GM21825 (cell line): ENCODE measurements around the gene TANC2.

Experiments
- ATAC-seq: cut with Tn5 transposase; IDR thresholded peaks from one replicate; pipeline ENCODE4 v1.9.1; 2021; ENCODE audit warnings: mild to moderate bottlenecking, moderate library complexity; ENCODE audit not compliant: unreplicated experiment

The TANC2 gene

DNA sequence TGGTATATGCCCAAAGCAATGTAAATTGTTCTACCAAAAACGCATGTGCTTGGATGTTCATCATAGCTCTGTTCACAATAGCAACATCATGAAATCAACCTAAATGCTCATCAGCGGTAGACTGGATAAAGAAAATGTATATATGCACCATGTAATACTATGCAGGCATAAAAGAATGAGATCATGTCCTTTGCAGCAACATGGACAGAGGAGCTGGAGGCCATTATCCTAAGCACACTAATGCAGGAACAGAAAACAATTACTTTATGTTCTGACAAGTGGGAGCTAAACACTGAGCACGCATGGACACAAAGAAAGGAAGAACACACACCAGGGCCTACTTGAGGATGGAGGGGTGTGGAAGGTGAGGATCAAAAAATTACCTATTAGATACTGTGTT lies 33.7 kb downstream of the TANC2 start:
- no peak for ATAC-seq

DNA sequence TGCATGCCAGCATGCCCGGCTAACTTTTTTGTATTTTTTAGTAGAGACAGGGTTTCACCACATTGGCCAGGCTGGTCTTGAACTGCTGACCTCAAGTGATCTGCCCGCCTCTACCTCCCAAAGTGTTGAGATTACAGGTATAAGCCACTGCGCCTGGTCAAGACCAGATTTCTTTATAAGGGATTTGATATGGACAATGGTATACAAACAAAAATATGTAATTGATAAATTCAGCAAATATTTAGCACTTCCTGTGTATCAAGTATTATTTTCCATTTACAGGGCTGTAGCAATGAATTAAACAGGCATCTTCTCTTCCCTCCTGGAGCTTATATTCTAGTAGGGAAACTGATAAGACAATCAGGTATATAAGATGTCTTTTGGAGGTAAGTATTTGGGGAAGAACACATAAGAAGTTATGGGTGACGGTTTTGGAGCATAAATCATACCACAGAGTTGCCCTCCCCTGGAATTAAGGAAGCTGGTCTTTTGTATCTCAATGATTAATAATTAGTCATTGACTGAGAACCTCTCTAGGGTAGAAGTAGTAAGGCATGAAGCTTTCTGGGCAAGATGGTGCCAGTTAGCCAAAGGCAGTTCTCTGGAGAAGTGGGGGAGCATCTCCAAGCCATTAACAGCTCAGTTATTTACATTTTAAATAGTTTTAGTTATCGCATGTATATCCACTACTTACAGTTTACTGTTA lies 35.8 kb downstream of the TANC2 start:
- no peak for ATAC-seq

DNA sequence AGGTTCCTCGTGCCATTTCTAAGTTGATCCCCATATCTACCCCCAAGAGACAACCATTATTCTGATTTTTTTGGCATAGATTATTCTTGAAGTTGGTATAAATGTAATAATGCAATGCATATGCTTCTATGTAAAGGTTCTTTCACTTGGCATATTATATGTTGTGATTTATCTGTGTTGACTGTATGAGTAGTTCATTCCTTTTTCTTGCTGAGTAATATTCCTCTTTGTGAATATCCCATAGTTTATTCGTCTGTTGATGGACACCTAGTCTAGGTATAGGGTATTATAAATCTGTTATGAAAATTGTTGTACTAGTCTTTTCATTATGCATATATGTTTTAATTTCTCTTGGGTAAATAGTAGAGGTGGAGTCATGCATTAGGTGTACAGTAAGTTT lies 36.6 kb downstream of the TANC2 start:
- ATAC-seq, result no peak

DNA sequence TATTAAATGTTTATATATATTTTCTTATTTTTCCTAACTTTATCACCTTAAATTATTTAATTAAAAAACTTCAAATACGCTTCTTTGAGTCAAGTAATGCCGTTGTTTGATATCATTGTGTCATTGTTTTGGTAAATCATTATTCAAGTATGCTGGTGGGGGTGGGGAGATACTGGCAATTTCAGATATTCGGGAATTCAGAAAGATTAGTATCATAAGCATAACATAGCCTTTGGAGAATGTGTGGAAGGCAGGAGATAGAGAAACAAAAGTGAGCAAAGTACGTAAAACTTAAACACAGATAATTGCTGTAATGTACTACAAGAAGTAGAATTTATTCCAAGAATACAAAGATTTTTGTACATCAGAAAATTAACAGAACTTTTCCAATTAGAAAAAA lies 49.8 kb downstream of the TANC2 start:
- no peak for ATAC-seq
